Activated CD4-positive, alpha-beta T cell treated with anti-CD3 and anti-CD28 coated beads, Interleukin-2, amount 10 ng/mL, durations not matched to agents 24 days and 14 days (primary cell): ENCODE measurements around the gene LEF1. TPM values are rescaled to one million over a fixed set of nuclear protein-coding genes. Genes with fewer than 3 reads are reported as not detected.
"Not testable (repeated sequence)": the region's sequence is repeated elsewhere in the genome, so short reads cannot be mapped to it uniquely, and the experiment has no call there.

ENCODE experiments used
- DNase-seq: peaks from one replicate; pipeline ENCODE4 v3.0.0; 2022
- H3K27ac Mint-ChIP-seq: one replicate; pipeline ENCODE4 v1.8.0; 2022; ENCODE audit warnings: mild to moderate bottlenecking, mixed read lengths
- H3K27me3 Mint-ChIP-seq: one replicate; pipeline ENCODE4 v1.8.0; 2022; ENCODE audit warnings: mixed read lengths
- H3K36me3 Mint-ChIP-seq: one replicate; pipeline ENCODE4 v1.8.0; 2022; ENCODE audit warnings: low read depth, mild to moderate bottlenecking, mixed read lengths
- H3K4me1 Mint-ChIP-seq: one replicate; pipeline ENCODE4 v1.8.0; 2021; ENCODE audit warnings: mixed read lengths
- H3K4me3 Mint-ChIP-seq: one replicate; pipeline ENCODE4 v1.8.0; 2022; ENCODE audit warnings: mild to moderate bottlenecking, moderate library complexity, mixed read lengths
- H3K9me3 Mint-ChIP-seq: one replicate; pipeline ENCODE4 v1.8.0; 2021; ENCODE audit warnings: mixed read lengths
- intact Hi-C: fragments of 100-400 bp; cut with micrococcal nuclease; formaldehyde crosslinking; loops from one replicate; pipeline ENCODE4 v1.15.1; 2023
- total RNA-seq: library from RNA; stranded (reverse); gene quantifications from 2 replicates; pipeline ENCODE4 v1.2.3, GENCODE V29; 2022

Gene LEF1
- total RNA-seq, 1 donor from 2014 or later = 141 TPM

DNA sequence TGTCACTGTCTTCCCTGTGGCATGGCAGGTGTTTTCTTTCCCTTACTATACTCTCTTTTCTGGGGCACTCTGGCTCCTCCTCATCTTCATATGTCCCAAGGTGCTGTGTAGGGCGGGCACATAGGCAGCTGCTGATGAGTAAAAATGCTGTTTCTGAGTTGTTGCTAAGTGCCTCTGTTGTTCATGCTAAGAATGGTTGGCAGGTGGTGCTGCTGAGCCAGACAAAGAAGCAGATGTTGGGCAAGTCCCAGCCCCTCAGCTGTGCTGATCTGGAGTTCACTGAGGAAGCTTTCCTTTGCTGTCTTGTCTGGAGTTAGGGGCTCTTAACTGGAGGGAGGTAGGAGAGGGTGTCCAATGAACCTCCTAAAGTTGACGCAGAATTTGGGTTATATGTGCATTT lies 138.4 kb downstream of the LEF1 start:
- Mint-ChIP-seq H3K4me3 (peak overlapping the region; percentile 71), H3K36me3 (peaks cover 53% of the 10 kb centered on the region), H3K27ac (peak overlapping the region; percentile 91)

DNA sequence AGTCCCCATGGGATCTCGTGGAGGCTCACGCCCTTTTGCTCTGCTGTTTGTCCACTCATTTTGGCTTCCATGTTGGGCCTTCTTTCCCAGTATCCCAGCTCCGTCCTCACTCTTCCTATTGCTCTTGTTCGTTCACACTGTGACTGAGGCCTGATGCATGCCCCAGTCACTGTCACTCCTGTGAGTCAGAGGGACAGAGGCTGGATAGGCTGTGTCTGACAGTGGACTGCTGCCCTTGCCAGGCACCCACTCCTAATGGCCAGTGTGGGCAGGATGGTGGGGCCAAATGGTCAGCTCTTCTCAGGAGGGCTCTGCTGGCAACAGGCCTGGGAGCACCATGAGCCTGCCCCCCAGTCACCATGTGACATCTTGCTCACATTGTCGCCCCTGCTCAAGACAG lies 139.0 kb downstream of the LEF1 start:
- Mint-ChIP-seq H3K4me3 (peak overlapping the region; percentile 71), H3K9me3 (no peaks in the 10 kb centered on the region), H3K27me3 (no peaks in the 10 kb centered on the region), H3K4me1 (peaks cover 57% of the 10 kb centered on the region), H3K27ac (peak overlapping the region; percentile 91), H3K36me3 (peaks cover 53% of the 10 kb centered on the region)
- intact Hi-C loops = loop anchor here (1.0 to 5.0 kb wide), 8 partner anchors 137 to 591 kb away; partner anchors contain the start of gene RPL34
- no peak for DNase-seq

More for the DNA sequence above, 138.4 kb downstream of the LEF1 start:
- Mint-ChIP-seq H3K27me3 (no peaks in the 10 kb centered on the region), H3K4me1 (peaks cover 60% of the 10 kb centered on the region), H3K9me3 (no peaks in the 10 kb centered on the region)
- intact Hi-C loops = loop anchor here (1.0 to 5.0 kb wide), 7 partner anchors 141 to 590 kb away; partner anchors contain the start of gene RPL34
- peak; percentile 93 for DNase-seq

GRCh38 chr4:108029016-108029720 lies 139.6 kb downstream of the LEF1 start:
- H3K4me3 Mint-ChIP-seq = peak overlapping the region; percentile 71
- peak overlapping the region; percentile 91 for H3K27ac Mint-ChIP-seq
- no peaks in the 10 kb centered on the region for H3K9me3 Mint-ChIP-seq
- H3K27me3 Mint-ChIP-seq = no peaks in the 10 kb centered on the region
- H3K4me1 Mint-ChIP-seq = peaks cover 52% of the 10 kb centered on the region
- peak; percentile 84 for DNase-seq
- peaks cover 52% of the 10 kb centered on the region for H3K36me3 Mint-ChIP-seq
- intact Hi-C loops = loop anchor here (1.0 kb wide), 1 partner anchor 137 kb away; no protein-coding TSS in a partner anchor

GRCh38 chr4:108024878-108025165 lies 143.9 kb downstream of the LEF1 start:
- intact Hi-C loops = no loop called here

GRCh38 chr4:108024085-108024877 lies 144.5 kb downstream of the LEF1 start:
- Mint-ChIP-seq H3K4me1 (peaks cover 37% of the 10 kb centered on the region), H3K4me3 (no peak overlapping the region), H3K27me3 (no peaks in the 10 kb centered on the region), H3K36me3 (peaks cover 50% of the 10 kb centered on the region), H3K27ac (no peak overlapping the region), H3K9me3 (no peaks in the 10 kb centered on the region)
- no peak for DNase-seq
- intact Hi-C loops = no loop called here

More at GRCh38 chr4:108024878-108025165, 143.9 kb downstream of the LEF1 start:
- peaks cover 37% of the 10 kb centered on the region for H3K4me1 Mint-ChIP-seq
- no peaks in the 10 kb centered on the region for H3K27me3 Mint-ChIP-seq
- H3K27ac Mint-ChIP-seq = no peak overlapping the region
- H3K36me3 Mint-ChIP-seq = peaks cover 45% of the 10 kb centered on the region
- no peak for DNase-seq
- H3K9me3 Mint-ChIP-seq = no peaks in the 10 kb centered on the region
- no peak overlapping the region for H3K4me3 Mint-ChIP-seq

DNA sequence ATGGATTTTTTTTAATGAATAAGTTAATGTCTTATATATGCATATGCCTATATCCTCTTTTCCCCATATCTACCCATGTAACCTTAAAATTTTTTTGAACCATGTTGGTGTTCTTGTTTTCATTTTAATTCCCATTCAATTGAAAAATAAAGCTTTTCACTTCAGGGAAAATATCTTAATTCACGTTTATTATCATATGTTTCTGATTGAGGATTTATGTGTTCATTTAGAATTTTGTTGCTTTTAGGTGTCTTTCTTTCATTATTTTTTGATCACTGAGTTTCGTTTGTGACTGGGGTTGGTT lies 149.9 kb downstream of the LEF1 start:
- Mint-ChIP-seq H3K4me3 (no peak overlapping the region), H3K4me1 (peaks cover 22% of the 10 kb centered on the region), H3K27me3 (no peaks in the 10 kb centered on the region), H3K9me3 (no peaks in the 10 kb centered on the region), H3K27ac (no peak overlapping the region), H3K36me3 (peaks cover 24% of the 10 kb centered on the region)
- DNase-seq = no peak
- intact Hi-C loops = loop anchor here (1.0 to 10.0 kb wide), 4 partner anchors 474 to 1386 kb away; no protein-coding TSS in a partner anchor

GRCh38 chr4:108018040-108018883 lies 150.5 kb downstream of the LEF1 start:
- DNase-seq = peak; percentile 95
- Mint-ChIP-seq H3K27me3 (no peaks in the 10 kb centered on the region), H3K4me1 (peaks cover 20% of the 10 kb centered on the region), H3K4me3 (no peak overlapping the region), H3K9me3 (no peaks in the 10 kb centered on the region), H3K27ac (no peak overlapping the region), H3K36me3 (peaks cover 22% of the 10 kb centered on the region)
- intact Hi-C loops = loop anchor here (1.0 to 10.0 kb wide), 4 partner anchors 475 to 1387 kb away; no protein-coding TSS in a partner anchor

GRCh38 chr4:108013955-108014354 lies 154.8 kb downstream of the LEF1 start:
- no peaks in the 10 kb centered on the region for H3K9me3 Mint-ChIP-seq
- intact Hi-C loops = loop anchor here (10.0 kb wide), 1 partner anchor 1391 kb away; no protein-coding TSS in a partner anchor
- peaks cover 9% of the 10 kb centered on the region for H3K4me1 Mint-ChIP-seq
- no peaks in the 10 kb centered on the region for H3K27me3 Mint-ChIP-seq
- H3K36me3 Mint-ChIP-seq = peaks cover 36% of the 10 kb centered on the region
- no peak for DNase-seq
- H3K27ac Mint-ChIP-seq = no peak overlapping the region
- H3K4me3 Mint-ChIP-seq = no peak overlapping the region

DNA sequence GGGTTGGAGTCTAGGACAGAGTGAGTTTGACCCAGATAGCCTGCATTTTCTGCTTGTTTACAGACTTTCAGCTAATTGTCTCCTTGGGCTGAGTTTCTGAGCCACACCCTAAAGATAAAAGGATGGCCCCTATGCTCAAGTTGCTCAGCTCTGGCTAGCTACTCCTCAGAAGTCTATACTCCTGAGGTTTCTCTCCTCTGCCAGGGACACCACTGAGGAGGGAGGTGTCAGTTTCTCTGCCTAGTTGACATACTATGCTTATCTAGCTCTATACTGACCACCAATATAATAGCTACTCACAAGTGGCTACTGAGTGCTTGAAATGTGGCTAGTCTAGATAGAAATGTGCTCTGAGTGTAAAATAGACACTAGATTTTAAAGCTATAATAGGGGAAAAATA lies 155.4 kb downstream of the LEF1 start:
- Mint-ChIP-seq H3K9me3 (no peaks in the 10 kb centered on the region), H3K27me3 (no peaks in the 10 kb centered on the region), H3K4me1 (peaks cover 7% of the 10 kb centered on the region), H3K27ac (no peak overlapping the region), H3K36me3 (peaks cover 37% of the 10 kb centered on the region), H3K4me3 (no peak overlapping the region)
- intact Hi-C loops = loop anchor here (10.0 kb wide), 1 partner anchor 1391 kb away; no protein-coding TSS in a partner anchor
- no peak for DNase-seq

DNA sequence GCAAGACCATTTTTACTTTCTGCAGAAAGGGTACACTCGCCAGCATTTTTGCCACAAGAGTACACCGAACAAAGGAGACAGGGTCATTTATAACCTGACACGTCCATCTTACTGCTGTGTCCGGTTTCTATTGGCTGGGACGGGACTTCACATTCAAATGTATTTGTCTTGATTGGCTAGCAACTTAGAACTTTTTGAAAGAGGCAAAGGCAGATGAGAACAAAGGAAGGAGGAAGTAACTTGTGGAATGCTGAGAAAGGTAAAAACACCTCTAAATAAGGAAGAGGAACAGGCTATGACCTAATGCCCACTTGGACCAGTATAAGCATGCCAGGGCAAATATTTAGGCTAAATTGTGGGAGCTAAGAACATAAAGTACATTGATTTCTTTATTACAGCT lies 156.3 kb downstream of the LEF1 start:
- not testable (repeated sequence) for H3K9me3 Mint-ChIP-seq, H3K27me3 Mint-ChIP-seq, H3K27ac Mint-ChIP-seq, H3K4me3 Mint-ChIP-seq, DNase-seq, H3K4me1 Mint-ChIP-seq
- intact Hi-C loops = loop anchor here (10.0 kb wide), 1 partner anchor 1392 kb away; no protein-coding TSS in a partner anchor
- peaks cover 38% of the 10 kb centered on the region for H3K36me3 Mint-ChIP-seq

- peaks cover 34% of the 10 kb centered on the region for H3K36me3 Mint-ChIP-seq
- intact Hi-C loops = loop anchor here (10.0 kb wide), 1 partner anchor 1395 kb away; no protein-coding TSS in a partner anchor
- DNase-seq = no peak
- peaks cover 13% of the 10 kb centered on the region for H3K4me1 Mint-ChIP-seq
- no peak overlapping the region for H3K4me3 Mint-ChIP-seq
- no peak overlapping the region for H3K27ac Mint-ChIP-seq
- H3K9me3 Mint-ChIP-seq = no peaks in the 10 kb centered on the region
- H3K27me3 Mint-ChIP-seq = no peaks in the 10 kb centered on the region
These were observed 158.6 kb downstream of the LEF1 start for GRCh38 chr4:108010167-108010566.

DNA sequence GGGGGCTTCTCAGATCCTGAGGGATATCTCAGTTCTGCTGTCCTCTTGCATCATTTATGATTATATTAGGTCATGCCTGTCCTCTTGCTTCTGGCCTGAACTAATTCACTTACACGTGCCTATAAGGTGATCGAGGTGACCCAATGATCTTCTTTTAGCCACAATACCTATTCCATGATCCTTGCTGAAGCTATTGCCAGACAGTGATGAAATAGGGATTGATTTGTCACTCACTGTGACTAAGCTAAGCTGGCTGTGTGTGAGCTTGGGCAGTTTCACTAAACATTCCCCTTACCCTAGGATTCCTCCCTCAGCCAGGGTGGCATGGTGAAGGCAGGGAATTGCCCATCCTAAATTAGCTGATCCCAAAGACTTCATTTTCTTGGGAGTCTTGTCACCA lies 160.0 kb downstream of the LEF1 start:
- no peaks in the 10 kb centered on the region for H3K9me3 Mint-ChIP-seq
- peaks cover 17% of the 10 kb centered on the region for H3K4me1 Mint-ChIP-seq
- no peak overlapping the region for H3K4me3 Mint-ChIP-seq
- peaks cover 29% of the 10 kb centered on the region for H3K36me3 Mint-ChIP-seq
- H3K27me3 Mint-ChIP-seq = no peaks in the 10 kb centered on the region
- H3K27ac Mint-ChIP-seq = no peak overlapping the region
- intact Hi-C loops = no loop called here
- no peak for DNase-seq

GRCh38 chr4:108007984-108008383 lies 160.7 kb downstream of the LEF1 start:
- Mint-ChIP-seq H3K27me3 (no peaks in the 10 kb centered on the region), H3K9me3 (no peaks in the 10 kb centered on the region), H3K4me3 (no peak overlapping the region), H3K27ac (no peak overlapping the region), H3K36me3 (peaks cover 28% of the 10 kb centered on the region), H3K4me1 (peaks cover 15% of the 10 kb centered on the region)
- intact Hi-C loops = no loop called here
- no peak for DNase-seq
